NCI-H774 (cell line): ENCODE measurements around the gene ACOX2.

ENCODE experiments used
- DNase-seq: peaks from one replicate; lab custom pipeline; 2025; lab: John Stamatoyannopoulos, UW

The ACOX2 gene

GRCh38 chr3:58536501-58537411 lies at the start of gene ACOX2:
TSS of gene ACOX2 (minus strand) at chr3:58537190. CDS start at chr3:58535106, 2,084 bp downstream.
- no peak for DNase-seq

DNA sequence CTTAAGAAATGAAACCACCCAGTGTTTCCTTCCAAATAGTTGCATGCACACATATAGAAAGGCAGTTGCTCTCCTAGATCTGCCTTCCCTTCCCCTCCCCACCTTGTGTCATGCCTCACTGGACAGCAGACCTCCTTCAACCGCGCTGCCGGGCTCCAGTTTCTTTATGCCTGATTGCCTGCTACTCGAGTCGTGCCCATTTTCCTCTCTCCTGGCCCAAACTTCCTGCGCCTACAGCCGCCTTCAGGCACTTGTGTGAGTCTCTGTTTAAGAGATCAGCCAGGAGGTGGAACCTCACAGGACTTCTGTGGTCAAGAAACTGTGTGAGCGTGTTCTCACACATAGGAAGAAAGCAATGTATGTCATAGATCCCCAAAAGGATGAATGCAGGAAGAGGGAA lies 49.0 kb upstream of the ACOX2 start:
- no peak for DNase-seq

GRCh38 chr3:58585005-58585786 lies 48.2 kb upstream of the ACOX2 start:
- peak; percentile 30 for DNase-seq

GRCh38 chr3:58584690-58585004 lies 47.7 kb upstream of the ACOX2 start:
- DNase-seq = no peak

GRCh38 chr3:58581328-58582091 lies 44.5 kb upstream of the ACOX2 start:
- DNase-seq = no peak

DNA sequence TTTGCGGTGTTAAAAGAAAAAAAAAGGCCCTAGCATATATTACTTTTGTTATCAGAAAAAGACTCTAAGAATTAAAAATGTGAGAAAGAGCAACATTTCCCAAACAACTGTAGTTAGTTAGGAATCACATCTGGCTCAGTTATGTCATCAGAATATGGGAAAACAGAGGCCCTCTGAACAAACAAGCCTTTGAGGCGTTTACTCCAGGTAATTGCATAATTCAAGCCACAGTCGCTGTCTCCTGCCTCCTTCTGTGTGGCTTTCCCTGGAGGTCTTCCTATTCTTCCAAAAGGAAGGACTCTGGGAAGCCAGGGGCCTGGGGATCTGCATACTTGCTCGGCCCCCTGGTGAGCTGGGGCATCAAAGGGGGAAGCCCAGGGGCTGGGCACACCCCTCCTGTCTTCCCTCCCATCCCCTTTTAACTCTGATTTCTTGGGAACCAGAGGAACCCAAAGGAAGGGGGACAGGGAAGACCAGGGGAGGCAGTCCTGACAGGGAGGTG lies 43.9 kb upstream of the ACOX2 start:
- DNase-seq = no peak

DNA sequence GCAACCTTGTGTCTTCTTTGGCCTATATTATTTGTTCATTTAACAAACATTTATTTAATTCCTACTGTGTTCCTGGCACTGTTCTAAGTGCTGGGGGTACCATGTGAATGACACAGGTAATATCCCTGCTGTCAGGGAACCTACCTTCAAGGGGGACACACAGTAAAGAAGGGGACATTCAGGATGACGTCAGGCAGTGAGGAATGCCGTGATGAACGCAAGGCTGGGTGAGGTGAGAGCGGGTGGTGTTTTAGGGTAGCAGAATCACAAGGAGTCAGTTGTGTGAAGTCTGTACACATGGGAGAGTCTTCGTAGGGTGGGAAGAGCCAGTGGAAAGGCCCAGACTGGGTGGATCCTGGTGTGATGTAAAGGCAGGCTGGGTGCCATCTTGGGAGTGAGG lies 41.9 kb upstream of the ACOX2 start:
- DNase-seq = no peak

- DNase-seq = no peak
Observed at GRCh38 chr3:58577269-58577821, 40.4 kb upstream of the ACOX2 start, which contains the start of gene FAM107A. TSS of gene FAM107A (minus strand) at chr3:58577391. CDS start at chr3:58569860, 7,531 bp downstream.

DNA sequence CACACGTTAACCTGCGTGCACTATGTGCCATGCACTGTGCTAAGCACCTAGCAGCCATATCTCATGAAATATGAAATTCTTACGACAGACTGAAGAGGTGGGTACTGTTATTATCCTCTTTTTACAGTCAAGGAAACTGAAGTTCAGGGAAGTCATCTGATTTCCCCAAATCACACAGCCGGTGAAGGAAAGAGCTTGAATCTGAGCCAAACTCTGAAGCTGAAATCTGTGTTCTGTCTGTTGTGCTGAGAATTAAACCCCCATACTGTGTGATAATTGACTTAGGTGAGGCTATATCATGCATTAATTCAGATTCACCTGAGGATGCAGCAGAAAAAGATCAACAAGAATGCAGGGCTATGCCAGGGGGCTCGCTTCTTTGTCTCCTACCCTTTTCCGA lies 39.7 kb upstream of the ACOX2 start:
- no peak for DNase-seq

GRCh38 chr3:58575971-58576652 lies 39.1 kb upstream of the ACOX2 start:
- DNase-seq = no peak

- DNase-seq = no peak
Observed at GRCh38 chr3:58574682-58575081, 37.7 kb upstream of the ACOX2 start.

DNA sequence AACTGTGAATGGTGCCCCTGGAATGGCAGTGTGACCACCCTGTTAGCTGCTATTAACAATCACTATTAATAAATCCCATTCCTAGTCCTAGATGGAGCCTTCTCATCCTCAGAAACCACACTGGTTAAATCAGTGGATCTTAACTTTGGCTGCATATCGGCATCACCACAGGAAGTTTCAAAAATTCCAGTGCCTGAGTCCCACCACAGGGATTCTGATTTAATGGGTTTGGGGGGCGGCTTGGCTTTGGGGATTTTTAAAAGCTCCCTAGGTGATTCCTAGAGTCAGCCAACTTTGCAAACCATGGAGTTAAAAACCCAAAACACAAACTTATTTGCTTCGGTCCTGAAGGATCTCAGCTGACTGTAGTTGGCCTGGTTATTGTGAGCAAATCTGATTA lies 37.1 kb upstream of the ACOX2 start:
- DNase-seq = no peak

- no peak for DNase-seq
Observed at GRCh38 chr3:58573640-58574039, 36.6 kb upstream of the ACOX2 start.

DNA sequence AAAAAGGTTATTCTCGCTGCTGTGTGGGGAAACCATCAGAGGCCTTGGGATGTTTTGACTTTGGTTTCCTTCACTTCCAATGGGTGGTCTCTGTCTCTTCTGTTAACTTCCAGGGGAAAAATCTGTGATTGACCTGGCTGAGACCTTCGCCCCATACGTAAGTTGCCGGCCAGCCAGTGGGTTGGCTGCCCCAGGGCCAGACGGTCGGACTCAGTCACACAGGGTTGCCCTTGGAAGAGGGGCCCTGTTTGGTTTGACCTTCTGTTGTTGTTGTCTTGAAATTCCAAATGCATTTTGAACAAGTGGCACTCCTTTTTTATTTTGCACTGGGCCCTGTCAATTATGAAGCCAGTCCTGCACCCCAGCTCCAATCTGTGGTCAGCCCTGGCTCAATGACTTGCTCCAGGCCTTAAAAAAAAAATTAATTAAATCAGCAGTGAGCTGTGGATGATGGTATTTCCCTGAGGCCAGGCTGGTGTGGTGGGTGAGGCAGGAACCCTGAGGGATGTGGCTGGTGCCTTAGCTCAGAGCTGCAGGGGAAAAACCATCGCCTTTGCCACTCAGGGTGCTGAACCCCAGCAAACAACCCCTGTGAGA lies 35.7 kb upstream of the ACOX2 start:
- no peak for DNase-seq

DNA sequence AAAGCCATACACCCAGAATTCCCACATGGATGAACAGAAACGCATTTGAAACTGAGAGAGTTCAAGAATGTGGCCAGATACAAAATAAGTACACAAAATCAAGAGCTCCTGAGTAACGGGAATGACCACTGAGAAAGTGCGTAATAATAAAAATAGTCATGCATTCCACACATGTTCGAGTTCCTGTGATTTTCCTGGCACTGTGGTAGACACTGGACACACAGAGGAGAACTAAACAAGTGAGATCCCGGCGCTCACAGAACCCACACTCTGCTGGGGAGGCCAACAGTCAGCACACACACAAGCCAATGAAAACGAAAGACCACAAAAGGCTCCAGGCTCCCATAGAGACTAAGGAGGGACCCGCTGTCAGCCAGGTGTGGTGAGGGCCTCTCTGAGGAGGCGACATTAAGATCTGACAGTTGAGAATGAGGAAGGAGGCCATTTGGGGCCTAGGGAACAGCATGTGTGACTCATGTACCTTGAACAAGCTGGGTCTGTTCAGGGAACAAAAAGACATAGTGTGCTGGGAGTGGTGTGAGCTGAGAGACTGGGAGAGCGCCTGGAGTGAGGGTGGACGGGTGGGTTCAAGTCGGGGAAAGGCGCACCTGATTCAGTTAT lies 35.1 kb upstream of the ACOX2 start:
- no peak for DNase-seq

- no peak for DNase-seq
Observed at GRCh38 chr3:58570851-58571250, 33.9 kb upstream of the ACOX2 start.

GRCh38 chr3:58569287-58570001 lies 32.5 kb upstream of the ACOX2 start:
- no peak for DNase-seq

GRCh38 chr3:58568572-58569286 lies 31.7 kb upstream of the ACOX2 start:
- DNase-seq = peak; percentile 18

DNA sequence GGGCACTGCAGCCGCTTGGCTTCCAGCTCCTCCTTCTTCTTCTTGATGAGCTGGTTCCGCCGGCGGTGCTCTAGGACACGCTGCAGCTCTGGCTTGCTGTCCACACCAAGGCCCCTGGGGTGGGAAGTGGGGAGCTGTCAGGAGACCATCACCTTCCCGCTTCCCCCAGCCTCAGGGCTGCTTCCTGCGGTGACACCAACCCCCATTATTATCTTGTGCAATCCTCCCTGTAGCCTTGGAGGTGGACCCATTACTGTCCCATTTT lies 30.2 kb upstream of the ACOX2 start:
- DNase-seq = no peak
